SH-SY5Y (cell line): Measurements from ENCODE around the gene OR4K5.

Source experiments
- GATA2 ChIP-seq: IDR thresholded peaks from 2 replicates; pipeline ENCODE4 v1.6.1; 2011; ENCODE audit warnings: mild to moderate bottlenecking, low read depth, low read length
- GATA3 ChIP-seq: IDR thresholded peaks from 2 replicates; pipeline ENCODE4 v1.6.1; 2011; ENCODE audit warnings: low read depth, mild to moderate bottlenecking, low read length, moderate library complexity

- TF ChIP-seq GATA3 = no peak
- TF ChIP-seq GATA2 = no peak
Observed at GRCh38 chr14:19895282-19895681, 25.1 kb upstream of the OR4K5 start.
